ENCODE data around the gene STXBP6.

Gene STXBP6

GRCh38 chr14:24965578-24965933, 84.4 kb downstream of the STXBP6 start:
- no peak for TF ChIP-seq RAD21 (IDR thresholded peaks at IDR 0.05; ENCODE audit: low read depth)
- TF ChIP-seq TEAD4 (IDR thresholded peaks at IDR 0.05): no peak
- TF ChIP-seq CREB1 (IDR thresholded peaks at IDR 0.05; ENCODE audit: low read depth): no peak
- no peak for TF ChIP-seq REST (IDR thresholded peaks at IDR 0.05; ENCODE audit: low read depth)
- TF ChIP-seq ZBTB7A (IDR thresholded peaks at IDR 0.05; ENCODE audit: low read depth): no peak

GRCh38 chr14:24964591-24964990, 85.4 kb downstream of the STXBP6 start:
- TF ChIP-seq RAD21 (IDR thresholded peaks at IDR 0.05; ENCODE audit: low read depth): no peak
- no peak for TF ChIP-seq YY1 (IDR thresholded peaks at IDR 0.05; ENCODE audit: low read depth)
- TF ChIP-seq NFIC (IDR thresholded peaks at IDR 0.05): no peak
- TF ChIP-seq USF1 (IDR thresholded peaks at IDR 0.05): no peak
- TF ChIP-seq MAX (IDR thresholded peaks at IDR 0.05): no peak
- TF ChIP-seq ZBTB7A (IDR thresholded peaks at IDR 0.05; ENCODE audit: low read depth): no peak

GRCh38 chr14:24964048-24964447, 85.9 kb downstream of the STXBP6 start:
- TF ChIP-seq USF1 (IDR thresholded peaks at IDR 0.05): no peak
- no peak for TF ChIP-seq ZBTB7A (IDR thresholded peaks at IDR 0.05; ENCODE audit: low read depth)
- TF ChIP-seq TCF12 (IDR thresholded peaks at IDR 0.05; ENCODE audit: low read depth): no peak
- TF ChIP-seq EP300 (IDR thresholded peaks at IDR 0.05; ENCODE audit: borderline replicate concordance): no peak
- no peak for TF ChIP-seq FOXM1 (IDR thresholded peaks at IDR 0.05; ENCODE audit: borderline replicate concordance, low read depth)
- TF ChIP-seq TEAD4 (IDR thresholded peaks at IDR 0.05): no peak
- no peak for TF ChIP-seq YY1 (IDR thresholded peaks at IDR 0.05; ENCODE audit: low read depth)
- TF ChIP-seq CREB1 (IDR thresholded peaks at IDR 0.05; ENCODE audit: low read depth): no peak
- TF ChIP-seq CEBPB (IDR thresholded peaks at IDR 0.05): no peak
- TF ChIP-seq RAD21 (IDR thresholded peaks at IDR 0.05; ENCODE audit: low read depth): no peak
- no peak for TF ChIP-seq MAX (IDR thresholded peaks at IDR 0.05)
- TF ChIP-seq REST (IDR thresholded peaks at IDR 0.05; ENCODE audit: low read depth): no peak
- TF ChIP-seq EGR1 (IDR thresholded peaks at IDR 0.05): no peak
- no peak for TF ChIP-seq TAF1 (IDR thresholded peaks at IDR 0.05; ENCODE audit: low read depth)

GRCh38 chr14:24960816-24961215, 89.1 kb downstream of the STXBP6 start:
- TF ChIP-seq FOXM1 (IDR thresholded peaks at IDR 0.05; ENCODE audit: borderline replicate concordance, low read depth): no peak
- no peak for TF ChIP-seq YY1 (IDR thresholded peaks at IDR 0.05; ENCODE audit: low read depth)
- TF ChIP-seq REST (IDR thresholded peaks at IDR 0.05; ENCODE audit: low read depth): no peak
- no peak for TF ChIP-seq EGR1 (IDR thresholded peaks at IDR 0.05)
- no peak for TF ChIP-seq MAX (IDR thresholded peaks at IDR 0.05)
- no peak for TF ChIP-seq ZBTB7A (IDR thresholded peaks at IDR 0.05; ENCODE audit: low read depth)
- no peak for TF ChIP-seq TCF12 (IDR thresholded peaks at IDR 0.05; ENCODE audit: low read depth)
- TF ChIP-seq USF1 (IDR thresholded peaks at IDR 0.05): no peak
- no peak for TF ChIP-seq NFIC (IDR thresholded peaks at IDR 0.05)
- TF ChIP-seq CEBPB (IDR thresholded peaks at IDR 0.05): no peak
- TF ChIP-seq TAF1 (IDR thresholded peaks at IDR 0.05; ENCODE audit: low read depth): no peak

Measured in Ishikawa (cell line).